ENCODE results near the gene LSM12. TPM values are rescaled to one million over a fixed set of nuclear protein-coding genes. Genes with fewer than 3 reads are reported as not detected.

LSM12 gene
- total RNA-seq, 1 experiment from 2014 or later: 128 TPM

GRCh38 chr17:44043272-44043696 lies 23.2 kb downstream of the LSM12 start:
- Histone ChIP-seq H3K9ac (ENCODE audit: extremely low read depth, insufficient read length, low read length) (no peak overlapping the region), H3K4me2 (ENCODE audit: insufficient read depth, insufficient read length, low read length) (no peak overlapping the region), H4K91ac (ENCODE audit: insufficient read length, low read depth, low read length) (no peak overlapping the region), H3K23ac (ENCODE audit: insufficient read length, low read depth, low read length) (no peak overlapping the region), H3K14ac (ENCODE audit: insufficient read depth, low read length) (no peak overlapping the region), H3T11ph (ENCODE audit: low read length) (no peak overlapping the region), H3K23me2 (ENCODE audit: insufficient read length, low read depth, low read length, poor library complexity, severe bottlenecking) (no peaks in the 10 kb centered on the region), H2BK12ac (ENCODE audit: insufficient read length, low read depth, low read length) (no peak overlapping the region), H3K56ac (ENCODE audit: insufficient read length, low read depth, low read length) (no peak overlapping the region), H4K20me1 (ENCODE audit: control insufficient read depth, insufficient read depth, insufficient read length) (no peaks in the 10 kb centered on the region), H3K27me3 (ENCODE audit: insufficient read depth, low read length) (no peaks in the 10 kb centered on the region), H2BK120ac (ENCODE audit: low read depth, low read length, poor library complexity, severe bottlenecking) (no peak overlapping the region), H2AFZ (ENCODE audit: low read length) (no peak overlapping the region), H3K9me3 (ENCODE audit: control insufficient read depth, low read depth, low read length) (no peaks in the 10 kb centered on the region), H2BK20ac (ENCODE audit: low read depth, low read length, poor library complexity, severe bottlenecking) (no peak overlapping the region), H2AK5ac (ENCODE audit: insufficient read length, low read length) (no peak overlapping the region), H3K4me1 (ENCODE audit: insufficient read depth, low read length) (no peaks in the 10 kb centered on the region), H2BK5ac (ENCODE audit: insufficient read length, low read length) (no peak overlapping the region), H3K18ac (ENCODE audit: insufficient read length, low read depth, low read length) (no peak overlapping the region), H3K79me1 (ENCODE audit: insufficient read depth, low read depth, low read length, poor library complexity, severe bottlenecking) (peaks cover 25% of the 10 kb centered on the region), H4K8ac (replicated peaks; ENCODE audit: insufficient read length, low read depth, low read length) (no peak overlapping the region), H3K27ac (ENCODE audit: insufficient read length, low read depth, low read length) (no peak overlapping the region), H3K79me2 (ENCODE audit: insufficient read depth, low read length) (peaks cover 12% of the 10 kb centered on the region; the same call in 1 of the 2 replicates), H2BK15ac (ENCODE audit: low read depth, low read length) (no peak overlapping the region), H3K4ac (ENCODE audit: low read depth, low read length) (no peak overlapping the region), H4K5ac (ENCODE audit: insufficient read length, low read depth, low read length) (no peak overlapping the region)
- Mint-ChIP-seq H3K4me1 (peaks cover 10 to 19% of the 10 kb centered on the region in 2 experiments), H3K9me3 (no peaks in the 10 kb centered on the region), H3K27ac (peak overlapping the region in 1 of 3 experiments; percentile 73; a peak in 2 of 7 replicates), H3K36me3 (ENCODE audit: insufficient read depth in 1 of 3, low read depth in 3 of 3) (peaks cover 22 to 48% (median 44%) of the 10 kb centered on the region in 3 experiments), H3K27me3 (ENCODE audit: low read depth) (no peaks in the 10 kb centered on the region), H3K4me3 (no peak overlapping the region)
- WGBS (ENCODE audit: extremely low coverage, insufficient read length, low lambda C conversion rate): no CpG with 5 or more reads among the region's 4 CpGs
- TF ChIP-seq CTCF (conservative IDR thresholded peaks at IDR 0.05): no peak
- DNase-seq: no peak

Measured in H9 (cell line).